Glutamatergic neuron (in vitro differentiated cells): ENCODE measurements around the gene EYS. TPM values are rescaled to one million over a fixed set of nuclear protein-coding genes. Genes with fewer than 3 reads are reported as not detected.

Source experiments
- DNase-seq: peaks from one replicate; pipeline ENCODE4 v3.0.0; 2022
- H3K27ac Mint-ChIP-seq: one replicate; pipeline ENCODE4 v1.8.0; 2020; ENCODE audit warnings: mild to moderate bottlenecking, mixed read lengths, inconsistent platforms; ENCODE audit not compliant: unreplicated experiment
- H3K27me3 Mint-ChIP-seq: one replicate; pipeline ENCODE4 v1.8.0; 2020; ENCODE audit warnings: mild to moderate bottlenecking, moderate library complexity, mixed read lengths, inconsistent platforms; ENCODE audit not compliant: unreplicated experiment
- H3K36me3 Mint-ChIP-seq: one replicate; pipeline ENCODE4 v1.8.0; 2020; ENCODE audit warnings: mild to moderate bottlenecking, mixed read lengths, inconsistent platforms; ENCODE audit not compliant: unreplicated experiment
- H3K4me1 Mint-ChIP-seq: one replicate; pipeline ENCODE4 v1.8.0; 2020; ENCODE audit warnings: mild to moderate bottlenecking, low read depth, mixed read lengths, inconsistent platforms; ENCODE audit not compliant: unreplicated experiment
- H3K4me3 Mint-ChIP-seq: one replicate; pipeline ENCODE4 v1.8.0; 2020; ENCODE audit warnings: mild to moderate bottlenecking, mixed read lengths, inconsistent platforms; ENCODE audit not compliant: unreplicated experiment
- H3K9me3 Mint-ChIP-seq: one replicate; pipeline ENCODE4 v1.8.0; 2020; ENCODE audit warnings: mild to moderate bottlenecking, moderate library complexity, mixed read lengths, inconsistent platforms; ENCODE audit not compliant: unreplicated experiment
- CTCF ChIP-seq: fragments of 200-600 bp; sonication (generic); IDR thresholded peaks from one replicate; pipeline ENCODE4 v1.5.0; 2021; ENCODE audit not compliant: partially characterized antibody, unreplicated experiment
- total RNA-seq: library from RNA; stranded (reverse); fragmentation: NEBNext Ultra II Directional; extraction: Animal tissue kit (Norgen Biotek cat#: 25700); gene quantifications from one replicate; pipeline ENCODE4 v1.2.1, GENCODE V29; 2021; ENCODE audit not compliant: unreplicated experiment

The EYS gene
- total RNA-seq, 1 donor from 2014 or later = 13.2 TPM

GRCh38 chr6:64969139-64969538 lies 737.9 kb downstream of the EYS start:
- no peaks in the 10 kb centered on the region for H3K36me3 Mint-ChIP-seq
- TF ChIP-seq CTCF = no peak
- H3K27ac Mint-ChIP-seq = no peak overlapping the region
- H3K27me3 Mint-ChIP-seq = no peaks in the 10 kb centered on the region
- DNase-seq = no peak
- no peaks in the 10 kb centered on the region for H3K9me3 Mint-ChIP-seq
- H3K4me1 Mint-ChIP-seq = no peaks in the 10 kb centered on the region
- H3K4me3 Mint-ChIP-seq = no peak overlapping the region

- no peak for TF ChIP-seq CTCF
- H3K9me3 Mint-ChIP-seq = no peaks in the 10 kb centered on the region
- no peak overlapping the region for H3K4me3 Mint-ChIP-seq
- no peaks in the 10 kb centered on the region for H3K27me3 Mint-ChIP-seq
- no peaks in the 10 kb centered on the region for H3K36me3 Mint-ChIP-seq
- H3K27ac Mint-ChIP-seq = no peak overlapping the region
- no peak for DNase-seq
- no peaks in the 10 kb centered on the region for H3K4me1 Mint-ChIP-seq
These were observed 751.6 kb downstream of the EYS start for GRCh38 chr6:64955435-64955848.

- no peak overlapping the region for H3K4me3 Mint-ChIP-seq
- H3K36me3 Mint-ChIP-seq = no peaks in the 10 kb centered on the region
- no peak for TF ChIP-seq CTCF
- H3K4me1 Mint-ChIP-seq = peaks cover 6% of the 10 kb centered on the region
- H3K9me3 Mint-ChIP-seq = no peaks in the 10 kb centered on the region
- no peaks in the 10 kb centered on the region for H3K27me3 Mint-ChIP-seq
- no peak overlapping the region for H3K27ac Mint-ChIP-seq
- DNase-seq = no peak
These were observed 757.8 kb downstream of the EYS start for GRCh38 chr6:64949257-64949656.

GRCh38 chr6:64948261-64948660 lies 758.8 kb downstream of the EYS start:
- TF ChIP-seq CTCF = no peak
- Mint-ChIP-seq H3K4me3 (no peak overlapping the region), H3K4me1 (peaks cover 8% of the 10 kb centered on the region), H3K27me3 (no peaks in the 10 kb centered on the region), H3K36me3 (no peaks in the 10 kb centered on the region), H3K9me3 (peaks cover 2% of the 10 kb centered on the region), H3K27ac (no peak overlapping the region)
- no peak for DNase-seq

- Mint-ChIP-seq H3K4me1 (peaks cover 8% of the 10 kb centered on the region), H3K27me3 (no peaks in the 10 kb centered on the region), H3K27ac (no peak overlapping the region), H3K9me3 (peaks cover 2% of the 10 kb centered on the region), H3K4me3 (no peak overlapping the region), H3K36me3 (no peaks in the 10 kb centered on the region)
- no peak for TF ChIP-seq CTCF
- no peak for DNase-seq
These were observed 761.6 kb downstream of the EYS start for GRCh38 chr6:64945450-64945849.
